ENCODE data around the gene RAB11FIP3. TPM values are rescaled to one million over a fixed set of nuclear protein-coding genes. Genes with fewer than 3 reads are reported as not detected.

The RAB11FIP3 gene
- total RNA-seq, 1 donor from 2014 or later, result 26.5 TPM

DNA sequence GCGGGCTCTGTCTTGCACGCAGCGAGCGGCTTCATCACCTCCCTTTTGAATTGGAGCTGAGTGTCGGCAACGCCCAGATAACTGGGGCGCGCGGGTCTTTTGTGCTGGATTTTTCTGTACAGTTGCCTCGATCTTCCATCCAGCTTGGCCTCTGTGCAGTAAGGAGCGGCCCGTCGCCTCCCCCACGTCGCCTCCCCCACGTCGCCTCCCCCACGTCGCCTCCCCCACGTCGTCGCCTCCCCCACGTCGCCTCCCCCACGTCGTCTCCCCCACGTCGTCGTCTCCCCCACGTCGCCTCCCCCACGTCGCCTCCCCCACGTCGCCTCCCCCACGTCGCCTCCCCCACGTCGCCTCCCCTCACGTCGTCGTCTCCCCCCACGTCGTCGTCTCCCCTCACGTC is 119.1 kb downstream of the RAB11FIP3 start:
- no peak for DNase-seq (ENCODE audit: low spot score in 2 of 2)
- no peak for FAIRE-seq

DNA sequence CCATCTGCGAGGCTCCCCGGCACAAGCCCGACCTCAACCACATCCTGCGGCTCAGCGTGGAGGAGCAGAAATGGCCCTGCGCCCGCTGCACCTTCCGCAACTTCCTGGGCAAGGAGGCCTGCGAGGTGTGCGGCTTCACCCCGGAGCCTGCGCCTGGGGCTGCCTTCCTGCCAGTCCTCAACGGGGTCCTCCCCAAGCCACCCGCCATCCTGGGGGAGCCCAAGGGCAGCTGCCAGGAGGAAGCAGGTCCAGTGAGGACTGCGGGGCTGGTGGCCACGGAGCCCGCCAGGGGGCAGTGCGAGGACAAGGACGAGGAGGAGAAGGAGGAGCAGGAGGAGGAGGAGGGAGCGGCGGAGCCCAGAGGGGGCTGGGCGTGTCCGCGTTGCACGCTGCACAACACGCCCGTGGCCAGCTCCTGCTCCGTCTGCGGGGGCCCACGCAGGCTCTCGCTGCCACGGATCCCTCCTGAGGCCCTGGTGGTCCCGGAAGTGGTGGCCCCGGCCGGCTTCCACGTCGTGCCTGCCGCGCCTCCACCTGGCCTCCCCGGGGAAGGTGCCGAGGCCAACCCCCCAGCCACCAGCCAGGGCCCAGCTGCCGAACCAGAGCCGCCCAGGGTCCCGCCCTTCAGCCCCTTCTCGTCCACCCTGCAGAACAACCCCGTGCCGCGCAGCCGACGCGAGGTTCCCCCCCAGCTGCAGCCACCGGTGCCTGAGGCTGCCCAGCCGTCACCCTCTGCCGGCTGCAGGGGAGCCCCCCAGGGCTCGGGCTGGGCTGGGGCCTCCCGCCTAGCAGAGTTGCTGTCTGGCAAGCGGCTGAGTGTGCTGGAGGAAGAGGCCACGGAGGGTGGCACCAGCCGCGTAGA is 121.7 kb downstream of the RAB11FIP3 start:
- DNase-seq (ENCODE audit: low spot score in 2 of 2) (peak in 1 of 2 donors; percentile 66), FAIRE-seq (no peak)

DNA sequence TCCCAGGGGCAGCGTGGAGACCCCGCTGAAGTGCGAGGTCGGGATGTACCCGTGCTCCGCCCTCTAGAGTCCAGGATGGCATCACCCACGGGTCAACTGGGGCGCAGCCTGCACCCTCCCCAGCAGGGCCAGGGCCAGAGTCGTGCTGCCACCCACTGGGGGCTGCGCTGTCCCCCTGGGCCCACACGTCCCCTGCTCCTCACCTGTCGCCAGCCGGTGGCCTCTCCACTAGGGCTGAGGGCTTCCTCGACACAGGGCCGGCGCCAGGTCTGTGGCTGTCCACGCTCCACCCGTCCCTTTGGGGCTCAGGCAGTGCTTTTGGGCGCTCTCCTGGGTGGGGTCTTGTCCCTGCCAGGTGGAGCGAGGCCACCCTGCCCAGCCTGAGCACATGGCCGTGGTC is 123.1 kb downstream of the RAB11FIP3 start:
- no peak for FAIRE-seq
- no peak for DNase-seq (ENCODE audit: low spot score in 2 of 2)

DNA sequence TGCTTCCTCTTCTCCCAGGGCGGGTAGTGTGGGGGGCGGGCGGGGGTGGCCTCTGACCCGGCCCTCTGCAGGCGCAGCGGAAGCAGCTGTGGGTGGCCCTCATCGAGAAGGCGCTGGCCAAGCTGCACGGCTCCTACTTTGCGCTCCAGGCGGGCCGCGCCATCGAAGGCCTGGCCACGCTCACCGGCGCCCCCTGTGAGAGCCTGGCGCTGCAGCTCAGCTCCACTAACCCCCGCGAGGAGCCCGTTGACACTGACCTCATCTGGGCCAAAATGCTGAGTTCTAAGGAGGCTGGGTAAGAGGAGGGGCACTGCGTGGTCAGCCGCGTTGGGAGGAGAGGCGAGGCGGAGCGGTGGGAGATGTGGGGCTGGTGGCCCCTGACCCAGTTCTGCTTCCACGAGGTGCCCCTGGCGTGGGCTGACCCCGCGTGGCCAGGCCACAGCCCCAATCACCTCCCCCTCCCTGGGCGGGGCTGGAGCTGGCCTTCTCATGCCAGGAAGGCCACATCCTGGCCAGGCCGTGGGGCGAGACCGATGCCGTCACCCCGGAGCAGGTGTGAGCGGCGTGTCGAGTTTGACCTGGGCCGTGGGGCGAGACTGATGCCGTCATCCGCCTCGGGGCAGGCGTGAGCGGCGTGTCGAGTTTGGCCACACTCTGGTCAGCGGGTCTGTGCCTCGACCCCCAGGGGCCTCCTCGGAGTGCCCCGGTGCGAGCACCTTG is 124.3 kb downstream of the RAB11FIP3 start:
- DNase-seq (ENCODE audit: low spot score in 2 of 2) (no peak), FAIRE-seq (no peak)

DNA sequence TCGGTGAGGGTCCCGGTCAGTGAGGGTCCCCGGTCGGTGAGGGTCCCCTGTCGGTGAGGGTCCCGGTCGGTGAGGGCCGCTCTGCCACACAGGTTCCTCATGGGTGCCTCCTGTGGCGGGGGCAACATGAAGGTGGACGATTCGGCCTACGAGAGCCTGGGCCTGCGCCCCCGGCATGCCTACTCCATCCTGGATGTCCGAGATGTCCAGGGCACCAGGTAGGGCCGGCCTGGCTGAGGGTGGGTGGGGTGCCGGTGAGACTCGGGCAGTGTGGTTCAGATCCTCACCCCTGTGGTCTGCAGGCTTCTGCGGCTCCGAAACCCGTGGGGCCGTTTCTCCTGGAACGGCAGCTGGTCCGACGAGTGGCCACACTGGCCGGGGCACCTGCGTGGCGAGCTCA is 125.8 kb downstream of the RAB11FIP3 start:
- FAIRE-seq, result no peak
- no peak for DNase-seq (ENCODE audit: low spot score in 2 of 2)

DNA sequence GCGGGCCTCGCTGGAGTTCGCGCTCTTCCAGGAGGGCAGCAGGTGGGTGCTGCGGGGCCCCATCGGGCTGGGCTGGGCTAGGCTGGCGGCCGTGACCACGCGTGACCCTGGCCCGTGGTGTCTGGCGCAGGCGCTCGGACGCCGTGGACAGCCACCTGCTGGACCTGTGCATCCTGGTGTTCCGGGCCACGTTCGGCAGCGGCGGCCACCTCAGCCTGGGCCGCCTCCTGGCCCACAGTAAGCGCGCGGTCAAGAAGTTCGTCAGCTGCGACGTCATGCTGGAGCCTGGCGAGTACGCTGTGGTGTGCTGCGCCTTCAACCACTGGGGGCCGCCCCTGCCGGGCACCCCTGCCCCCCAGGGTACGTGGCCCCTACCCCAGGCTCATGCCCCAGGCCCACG is 126.7 kb downstream of the RAB11FIP3 start:
- DNase-seq (ENCODE audit: low spot score in 2 of 2) (no peak), FAIRE-seq (no peak)

DNA sequence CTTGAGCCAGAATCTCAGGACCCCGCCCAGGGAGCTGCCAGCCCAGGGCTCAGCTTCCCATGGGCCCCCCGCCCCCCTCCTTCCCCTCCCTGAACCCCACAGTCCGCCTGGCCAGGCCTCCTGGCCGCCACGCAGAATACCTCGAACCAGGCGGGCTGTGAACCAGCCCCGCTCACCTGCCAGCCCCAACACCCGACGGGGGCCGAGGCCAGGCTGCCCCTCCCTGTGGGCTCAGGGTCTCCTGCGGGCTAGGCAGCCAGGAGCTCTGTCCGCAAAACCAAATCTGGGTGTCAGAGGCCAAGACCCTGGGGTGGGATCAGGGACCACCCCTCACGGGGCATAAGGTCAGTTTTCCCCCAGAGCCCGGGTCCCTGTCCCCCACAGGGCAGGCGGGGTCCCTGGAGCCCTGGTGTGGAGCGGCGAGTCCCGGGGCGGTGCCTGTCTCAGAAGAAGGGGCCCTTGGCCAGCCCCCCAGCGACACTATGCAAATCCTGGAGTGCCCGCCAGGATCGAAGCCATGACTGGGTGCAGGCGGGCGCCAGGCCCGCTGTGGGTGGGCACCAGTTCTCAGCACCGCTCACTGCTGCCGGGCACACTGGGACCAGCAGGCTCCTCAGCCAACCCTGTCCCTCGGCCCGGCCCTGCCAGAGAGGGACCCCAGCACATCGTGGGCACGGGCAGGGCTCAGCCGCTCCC is 128.3 kb downstream of the RAB11FIP3 start:
- DNase-seq (ENCODE audit: low spot score in 2 of 2), result no peak
- FAIRE-seq, result no peak

DNA sequence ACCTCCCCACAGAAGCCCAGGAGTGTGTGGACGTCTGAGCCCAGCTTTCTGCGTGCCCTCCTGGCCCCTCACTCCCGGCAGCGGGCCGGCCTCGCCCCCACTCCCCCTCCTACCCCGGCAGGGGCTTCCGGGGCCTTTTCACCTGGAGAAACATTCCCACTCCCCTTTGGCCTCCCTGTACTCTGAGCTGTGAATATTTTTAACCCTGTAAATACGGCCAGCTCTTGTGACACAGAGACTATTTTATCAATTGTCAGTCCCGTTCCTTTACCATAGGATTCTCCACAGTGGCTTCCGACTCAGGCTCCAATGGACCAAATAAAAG is 128.8 kb downstream of the RAB11FIP3 start:
- FAIRE-seq (no peak), DNase-seq (ENCODE audit: low spot score in 2 of 2) (no peak)

DNA sequence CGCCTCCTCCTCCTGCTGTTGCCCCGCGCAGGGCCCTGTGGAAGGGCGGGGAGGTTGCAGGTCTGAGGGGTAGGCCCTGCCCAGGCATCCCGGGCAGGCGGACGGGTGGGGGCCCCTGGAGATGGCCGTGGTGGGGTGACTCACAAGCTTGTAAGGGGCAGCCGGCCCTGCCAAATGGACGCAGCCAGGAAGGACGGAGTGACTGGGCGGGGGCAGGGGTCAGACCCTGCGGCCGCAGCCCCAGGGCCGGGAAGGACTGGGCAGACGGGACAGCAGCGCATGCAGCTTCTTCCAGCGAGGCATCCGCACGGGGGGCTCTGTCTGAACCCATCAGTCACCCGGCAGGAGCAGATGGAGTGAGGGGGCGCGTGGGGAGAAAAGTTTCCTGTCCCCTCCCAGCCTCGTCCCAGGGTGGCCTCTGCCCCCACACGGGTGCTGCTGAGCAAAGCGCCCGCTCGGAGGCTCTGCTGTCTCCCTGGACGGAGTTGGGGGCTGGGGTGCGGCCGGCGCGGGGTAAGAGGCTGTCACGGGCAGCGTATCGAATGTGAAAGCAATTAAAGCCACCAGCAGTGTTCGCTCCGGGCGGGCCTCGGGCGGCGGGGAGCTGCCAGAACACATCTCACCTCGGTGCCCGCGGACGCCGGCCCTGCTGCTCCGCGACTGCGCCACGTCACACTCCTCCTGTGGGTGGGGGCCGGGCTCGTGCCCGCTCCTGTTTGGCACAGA is 129.4 kb downstream of the RAB11FIP3 start:
- no peak for FAIRE-seq

DNA sequence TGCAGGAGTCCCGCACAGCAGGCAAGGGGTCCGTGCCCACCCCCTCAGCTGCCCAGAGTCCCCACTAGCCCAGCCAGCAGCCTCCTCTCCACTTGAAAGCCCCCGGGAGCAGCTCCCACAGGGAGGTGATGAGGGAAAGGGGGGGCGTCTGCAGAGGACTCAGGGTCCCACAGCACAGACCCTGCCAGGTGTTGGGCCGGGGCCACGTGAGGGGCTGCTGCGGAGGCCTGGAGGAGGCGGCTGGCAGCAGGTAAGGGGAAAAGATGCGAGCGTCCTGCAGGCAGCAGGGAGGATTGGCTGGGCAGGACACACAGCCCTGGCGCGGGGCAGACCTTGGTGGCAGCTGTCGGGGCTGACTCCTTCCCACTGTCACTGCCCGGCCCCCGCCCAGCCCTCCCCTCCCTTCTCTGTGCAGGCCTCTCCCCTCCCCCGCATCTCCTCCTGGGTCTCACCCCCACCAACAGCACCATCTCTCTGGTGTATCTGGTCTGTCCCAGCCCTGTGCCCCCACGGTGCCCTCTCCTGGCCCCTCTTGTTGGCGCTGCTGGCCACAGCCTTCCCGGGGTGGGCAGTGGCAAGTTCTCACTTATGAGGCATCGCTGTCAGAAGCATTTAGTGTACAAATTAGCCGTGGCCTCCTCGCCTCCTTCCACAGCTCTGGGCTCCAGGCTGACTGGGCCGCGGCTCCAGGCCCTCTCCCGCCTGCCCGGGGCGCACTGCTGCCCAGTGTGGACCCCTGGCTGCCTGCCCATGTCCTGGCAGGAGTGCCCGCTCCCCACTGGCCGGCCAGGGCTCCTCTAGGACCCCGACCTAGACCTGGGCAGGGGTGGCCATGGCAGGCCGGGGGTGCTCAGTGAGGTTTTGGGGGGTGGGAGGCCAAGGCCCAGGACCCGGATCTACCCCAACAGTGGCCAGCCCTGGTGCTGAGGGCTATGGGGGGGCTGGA is 130.4 kb downstream of the RAB11FIP3 start:
- DNase-seq (ENCODE audit: low spot score in 2 of 2), result no peak
- FAIRE-seq, result no peak

More for the DNA sequence above, 129.4 kb downstream of the RAB11FIP3 start:
- no peak for DNase-seq (ENCODE audit: low spot score in 2 of 2)

DNA sequence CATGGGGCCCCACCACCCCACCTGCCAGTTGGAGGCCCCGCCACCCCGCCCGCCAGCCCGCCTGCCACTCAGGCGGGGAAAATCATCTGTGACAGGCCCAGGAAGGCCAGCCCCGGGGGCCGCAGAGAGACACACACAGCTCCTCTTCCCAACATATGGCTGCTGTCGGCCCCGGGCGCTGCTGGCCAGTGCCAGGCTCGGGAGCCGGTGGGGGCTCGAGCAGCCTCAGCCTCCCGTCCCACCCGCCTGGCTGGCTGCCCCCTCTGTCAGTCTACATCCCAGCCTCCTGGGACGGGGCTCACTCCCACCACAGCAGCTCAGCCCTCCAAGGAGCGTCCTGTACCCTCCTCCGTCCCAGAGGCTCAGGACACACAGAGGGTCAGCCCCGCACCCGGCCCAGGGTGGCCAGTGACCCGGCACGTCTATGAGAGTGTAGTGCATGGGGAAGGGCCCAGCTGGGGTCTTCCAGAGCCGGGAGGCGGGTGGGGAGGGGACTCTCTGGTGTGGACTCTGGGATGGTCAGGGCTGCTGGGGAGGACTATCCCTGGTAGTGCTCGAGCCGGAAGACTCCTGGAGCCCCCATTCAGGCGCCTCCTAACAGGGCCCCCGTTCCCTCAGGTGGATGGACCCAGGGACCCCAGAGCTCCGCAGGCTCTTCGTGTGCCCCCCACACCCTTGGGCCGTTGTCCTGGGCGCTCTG is 131.2 kb downstream of the RAB11FIP3 start:
- no peak for DNase-seq (ENCODE audit: low spot score in 2 of 2)
- no peak for FAIRE-seq

DNA sequence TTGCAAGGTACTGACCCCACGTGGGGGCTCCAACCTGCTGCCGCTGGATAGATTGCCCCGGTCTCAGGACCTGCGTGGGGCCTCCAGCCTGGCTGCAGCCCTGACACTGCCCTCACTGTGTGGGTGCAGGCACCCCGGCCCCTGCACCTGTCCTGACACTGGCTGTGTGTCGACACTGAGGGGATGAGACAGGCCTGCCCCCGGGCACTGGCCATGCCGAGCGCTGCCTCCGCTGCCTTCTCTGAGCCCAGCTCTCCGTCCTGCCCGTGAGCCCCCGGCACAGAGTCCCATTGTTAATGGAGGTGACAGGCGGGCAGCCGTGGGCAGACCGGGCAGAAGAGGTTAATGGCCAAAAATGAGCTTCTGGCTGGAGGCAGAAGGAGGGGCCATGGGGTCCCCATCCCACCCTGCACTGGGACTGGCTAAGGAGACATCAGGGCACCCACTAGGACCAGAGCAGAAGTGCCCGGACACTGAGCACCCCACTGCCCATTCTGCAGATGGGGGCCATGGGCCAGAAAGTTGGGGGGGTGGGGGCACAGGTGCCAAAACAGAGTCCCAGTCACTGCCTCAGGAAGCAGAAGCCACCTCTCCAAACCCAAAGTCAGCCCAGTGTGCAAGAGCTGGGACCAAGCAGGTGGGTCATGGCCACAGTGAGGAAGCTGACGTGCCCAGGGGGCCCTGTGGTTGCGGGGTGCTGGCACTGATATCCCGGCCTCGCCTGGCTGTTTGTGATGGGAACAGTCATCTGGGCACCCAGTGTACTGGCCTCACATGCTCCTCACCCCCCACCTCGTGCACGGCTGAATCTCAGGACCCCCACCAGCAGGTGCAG is 132.2 kb downstream of the RAB11FIP3 start:
- FAIRE-seq, result no peak

DNA sequence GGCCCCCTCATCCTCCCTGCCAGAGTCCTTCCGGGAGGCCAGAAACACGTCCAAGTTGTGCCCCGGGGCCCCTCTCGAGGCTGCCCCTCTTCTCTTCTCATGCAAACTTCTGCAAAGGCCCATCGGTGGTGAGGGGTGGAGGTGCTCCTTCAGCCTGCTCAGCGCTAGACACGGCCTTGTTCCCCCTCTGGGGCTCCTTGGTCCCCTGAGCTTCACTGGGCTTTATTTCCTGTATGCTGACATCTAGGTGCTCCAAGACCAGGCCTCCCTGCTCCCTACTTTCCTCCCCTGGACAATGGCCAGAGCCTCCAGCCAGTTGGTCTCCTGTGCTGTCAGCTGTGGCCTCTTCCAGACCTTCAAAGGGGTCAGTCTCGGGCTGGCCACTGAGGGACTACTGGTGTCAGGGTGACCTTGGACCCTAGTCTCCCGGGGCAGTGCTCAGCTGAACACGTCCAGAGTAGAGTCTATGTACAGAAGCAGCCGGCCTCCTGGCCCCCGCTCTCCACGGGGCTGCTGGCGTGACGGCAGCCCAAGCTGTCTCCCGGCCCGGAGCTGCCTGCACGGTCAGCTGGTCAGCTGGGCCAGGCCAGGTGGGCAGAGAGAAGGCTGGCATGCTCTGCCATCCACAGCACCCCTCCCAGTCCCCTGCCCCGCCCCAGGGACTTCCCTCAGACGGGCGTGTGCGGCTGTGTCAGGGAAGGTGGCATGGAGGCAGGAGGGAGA is 133.0 kb downstream of the RAB11FIP3 start:
- DNase-seq (ENCODE audit: low spot score in 2 of 2) (no peak), FAIRE-seq (no peak)

More for the DNA sequence above, 132.2 kb downstream of the RAB11FIP3 start:
- DNase-seq (ENCODE audit: low spot score in 2 of 2), result no peak

DNA sequence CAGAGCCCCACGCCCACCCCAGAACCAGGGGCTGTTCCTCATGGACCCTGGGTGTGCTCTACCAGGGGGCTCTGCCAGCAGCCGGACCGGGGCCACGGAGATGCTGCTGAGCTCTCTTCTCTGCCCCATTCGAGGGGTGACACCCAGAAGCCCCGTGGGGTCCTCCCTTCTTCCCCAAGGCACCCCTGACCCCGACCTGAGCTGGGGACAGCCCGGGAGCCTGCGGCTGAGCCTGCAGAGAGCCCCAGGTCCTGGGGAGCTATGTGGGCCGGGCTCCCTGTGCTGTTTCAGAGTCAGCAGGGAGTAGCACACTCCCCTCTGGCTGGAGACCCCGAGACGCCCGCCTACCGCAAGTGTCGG is 133.6 kb downstream of the RAB11FIP3 start:
- DNase-seq (ENCODE audit: low spot score in 2 of 2) (no peak), FAIRE-seq (no peak)

DNA sequence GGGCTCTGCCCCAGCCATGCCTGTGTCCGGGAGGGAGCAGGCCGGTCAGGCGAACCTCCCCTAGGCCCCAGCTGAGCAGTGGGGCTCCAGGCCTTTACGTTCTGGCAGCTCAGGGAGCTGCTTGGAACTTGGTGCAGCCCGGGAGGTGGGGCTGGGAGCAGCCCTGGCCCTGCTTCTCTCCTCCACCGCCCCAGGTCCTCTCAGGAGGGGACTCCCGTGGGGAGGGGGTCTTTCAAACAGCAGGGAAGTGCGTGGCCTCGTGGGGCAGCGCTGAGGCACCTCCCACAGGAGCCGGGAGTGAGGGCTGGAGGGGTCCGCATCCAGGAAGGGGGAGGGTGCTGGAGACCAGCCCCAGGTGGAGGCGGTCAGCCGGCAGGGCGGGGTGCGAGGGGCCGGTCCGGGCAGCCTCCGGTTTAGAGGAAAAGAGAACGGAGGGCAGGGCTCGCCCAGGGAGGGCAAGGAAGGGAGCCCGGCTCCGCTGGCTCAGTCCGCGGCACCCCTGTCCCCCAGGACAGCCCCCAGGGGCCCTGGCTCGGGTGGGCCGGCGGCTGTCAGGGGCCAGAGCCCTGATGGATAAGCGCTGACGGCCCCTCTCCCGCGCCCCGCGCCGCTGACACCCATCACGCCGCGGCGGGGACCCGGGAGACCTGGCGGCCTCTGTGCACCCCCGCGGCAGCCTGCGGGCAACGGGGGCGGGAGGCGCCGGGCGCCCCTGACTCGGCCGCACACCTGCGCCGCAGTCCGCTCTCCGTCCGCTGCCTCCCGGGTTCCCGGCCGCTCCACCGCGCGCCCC is 134.2 kb downstream of the RAB11FIP3 start:
- FAIRE-seq (no peak), DNase-seq (ENCODE audit: low spot score in 2 of 2) (no peak)

DNA sequence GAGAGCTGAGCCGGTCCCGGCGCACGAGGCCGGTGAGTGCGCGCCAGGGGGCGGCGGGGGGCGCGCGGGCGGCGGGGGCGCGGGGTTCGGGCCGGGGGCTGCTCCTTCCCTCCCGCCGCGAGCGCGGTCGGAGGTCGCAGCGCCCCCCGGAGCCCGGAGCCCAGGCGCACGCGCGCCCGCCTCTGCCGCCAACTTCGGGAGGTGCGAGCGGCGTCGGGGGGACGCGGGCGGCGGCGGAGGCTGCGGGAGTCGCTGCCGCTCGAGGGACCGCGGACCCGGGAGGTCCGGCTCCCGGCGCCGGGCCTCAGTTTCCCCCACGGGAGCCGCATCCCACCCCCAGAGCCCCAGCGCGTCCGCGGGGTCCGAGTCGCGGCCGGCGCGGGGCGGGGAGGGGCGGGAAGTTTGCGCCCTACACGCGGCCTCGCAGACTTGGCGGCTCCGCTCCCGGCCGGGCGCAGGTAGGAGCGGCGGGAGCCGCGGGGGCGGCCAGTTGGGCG is 134.8 kb downstream of the RAB11FIP3 start, which contains the start of gene PRR35:
PRR35 (plus strand) TSS at position 191 of the 497 bp plus-strand sequence. CDS start 2,901 bp downstream, outside the sequence.
- no peak for FAIRE-seq
- no peak for DNase-seq (ENCODE audit: low spot score in 2 of 2)
